GM12878 (cell line): ENCODE results near the gene SPNS1. TPM values are rescaled to one million over a fixed set of nuclear protein-coding genes. Genes with fewer than 3 reads are reported as not detected.
A peak's percentile ranks its signal among the peaks of the same experiment; 100 is the strongest.

Experiments used
- CEBPB ChIP-seq, 2 experiments: fragments of 150-350 bp in 1 of 2; IDR thresholded peaks; 2 replicates each; pipeline ENCODE4 v1.6.1; 2012 to 2014; ENCODE audit warnings: low read depth in 2 of 2, low read length in 2 of 2, borderline replicate concordance in 1 of 2, inconsistent platforms in 1 of 2
- CHD1 ChIP-seq: IDR thresholded peaks from 2 replicates; pipeline ENCODE4 v1.6.1; 2012; ENCODE audit warnings: low read depth, low read length, improper control_type of control experiment
- CTCF ChIP-seq, 3 experiments: IDR thresholded peaks in 2 of 3; conservative IDR thresholded peaks in 1 of 3; 2 replicates each; pipeline ENCODE4 v1.5.1; 2011; ENCODE audit warnings: low read depth in 3 of 3, low read length in 3 of 3, mild to moderate bottlenecking in 3 of 3, control low read depth in 2 of 3, moderate library complexity in 2 of 3, inconsistent platforms in 1 of 3, mixed read lengths in 1 of 3; ENCODE audit not compliant: control insufficient read depth in 2 of 3, insufficient read depth in 1 of 3; ENCODE audit errors: extremely low read depth in 1 of 3
- FOS ChIP-seq: IDR thresholded peaks from 3 replicates; pipeline ENCODE4 v1.6.1; 2011; ENCODE audit warnings: borderline replicate concordance; ENCODE audit not compliant: insufficient read length; ENCODE audit errors: extremely low read depth
- FOXK2 ChIP-seq: fragments of 450-650 bp; IDR thresholded peaks from 2 replicates; pipeline ENCODE4 v1.6.1; 2017; ENCODE audit warnings: mild to moderate bottlenecking, moderate library complexity
- LARP7 ChIP-seq: fragments of 450-650 bp; IDR thresholded peaks from 2 replicates; pipeline ENCODE4 v1.6.1; 2017; ENCODE audit warnings: mild to moderate bottlenecking
- MAX ChIP-seq: IDR thresholded peaks from 2 replicates; pipeline ENCODE4 v1.6.1; 2012; ENCODE audit warnings: low read depth, low read length, improper control_type of control experiment
- MTA2 ChIP-seq: fragments of 450-650 bp; IDR thresholded peaks from 2 replicates; pipeline ENCODE4 v1.6.1; 2016; ENCODE audit warnings: low read depth, mild to moderate bottlenecking, moderate library complexity
- POU2F2 ChIP-seq: IDR thresholded peaks from 3 replicates; pipeline ENCODE4 v1.6.1; 2011; ENCODE audit warnings: low read depth, mild to moderate bottlenecking, low read length, borderline replicate concordance
- RAD21 ChIP-seq: IDR thresholded peaks from 2 replicates; pipeline ENCODE4 v1.6.1; 2011; ENCODE audit warnings: mild to moderate bottlenecking, low read depth, low read length, moderate library complexity; ENCODE audit not compliant: insufficient read depth
- RAD51 ChIP-seq: fragments of 450-650 bp; IDR thresholded peaks from 2 replicates; pipeline ENCODE4 v1.6.1; 2016; ENCODE audit warnings: moderate library complexity, mild to moderate bottlenecking, inconsistent platforms
- RB1 ChIP-seq: fragments of 450-650 bp; formaldehyde crosslinking; IDR thresholded peaks from 2 replicates; pipeline ENCODE4 v1.6.1; 2017; ENCODE audit warnings: mild to moderate bottlenecking, borderline replicate concordance
- RCOR1 ChIP-seq: conservative IDR thresholded peaks from 2 replicates; pipeline ENCODE4 v1.6.1; 2012; ENCODE audit warnings: low read depth, low read length, improper control_type of control experiment
- SKIL ChIP-seq: fragments of 450-650 bp; IDR thresholded peaks from 2 replicates; pipeline ENCODE4 v1.6.1; 2017; ENCODE audit warnings: mild to moderate bottlenecking, low read depth, inconsistent platforms; ENCODE audit not compliant: poor library complexity, severe bottlenecking
- SMAD5 ChIP-seq: IDR thresholded peaks from 2 replicates; pipeline ENCODE4 v1.6.1; 2016; ENCODE audit warnings: antibody characterized with exemption, low read depth
- TBL1XR1 ChIP-seq: IDR thresholded peaks from 2 replicates; pipeline ENCODE4 v1.6.1; 2012; ENCODE audit warnings: low read depth, low read length, improper control_type of control experiment
- ZBED1 ChIP-seq: IDR thresholded peaks from 2 replicates; pipeline ENCODE4 v1.6.1; 2016; ENCODE audit warnings: borderline replicate concordance
- ZBTB11 ChIP-seq: fragments of 450-650 bp; formaldehyde crosslinking; IDR thresholded peaks from 2 replicates; pipeline ENCODE4 v1.5.0; 2022; ENCODE audit warnings: mild to moderate bottlenecking, missing genetic modification characterization
- ZNF622 ChIP-seq: fragments of 450-650 bp; IDR thresholded peaks from 2 replicates; pipeline ENCODE4 v1.6.1; 2017; ENCODE audit warnings: mild to moderate bottlenecking, inconsistent platforms
- polyA plus RNA-seq, 11 experiments: library from polyadenylated mRNA; depleted of rRNA in 4 of 11; unstranded in 6 of 11; stranded (reverse) in 5 of 11; fragments of >200 nt; fragmentation: Nextera tagmentation in 4 of 11; fragmentation: Illumina TruSeq in 1 of 11; extraction: Ambion mirVana in 4 of 11; extraction: Trizol in 1 of 11; gene quantifications; 1 replicate in 1 of 11; 2 replicates in 10 of 11; pipeline versions ENCODE4 v1.2.1 to v1.2.3, GENCODE V29; 2011 to 2016; ENCODE audit warnings: inconsistent platforms in 2 of 11, missing spikeins in 2 of 11, low read depth in 1 of 11
- total RNA-seq, 4 experiments: library from RNA; depleted of rRNA in 3 of 4; stranded (reverse); fragments of >200 nt in 3 of 4; fragmentation: Illumina TruSeq in 1 of 4; extraction: Trizol in 1 of 4; gene quantifications; 2 replicates each; pipeline versions ENCODE4 v1.2.1 to v1.2.3, GENCODE V29; 2013 to 2021
- TF ChIP-seq, protein P1 (sequence below): IDR thresholded peaks from 2 replicates; pipeline ENCODE4 v1.6.1; 2012; ENCODE audit warnings: mild to moderate bottlenecking, low read depth, low read length

The SPNS1 gene
- total and polyA plus RNA-seq, 10 of the 15 experiments (the other 5 are each of a cell fraction or from before 2014, with no cell fraction given) = 0.16 to 37.6 (median 12.0) TPM

DNA sequence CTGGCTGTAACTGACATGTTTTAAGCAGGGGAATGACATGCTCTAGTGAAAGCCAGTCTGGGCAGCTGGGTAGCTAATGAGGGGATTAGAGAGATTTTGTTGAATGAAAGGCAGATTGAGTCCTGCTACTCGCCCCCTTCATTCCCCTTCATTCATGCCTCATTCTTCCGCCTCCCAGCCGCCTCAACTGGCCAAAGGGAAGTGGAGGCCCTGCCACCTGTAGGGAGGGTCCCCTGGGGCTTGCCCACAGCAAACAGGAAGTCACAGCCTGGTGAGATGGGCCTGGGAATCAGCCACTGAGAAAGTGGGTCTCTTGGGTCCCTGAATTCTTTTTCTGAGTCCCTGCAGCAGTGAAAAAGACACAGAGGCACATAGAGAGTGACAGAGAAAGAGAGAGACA lies 43.9 kb upstream of the SPNS1 start (continued):
- TF ChIP-seq ZBTB11 (CRISPR knock-in tag) = no peak
- TF ChIP-seq MAX = peak; percentile 34; the same call in 1 of the 2 replicates
- no peak for TF ChIP-seq RAD21
- no peak; the same call in 1 of the 2 replicates for TF ChIP-seq RAD51
- TF ChIP-seq ZNF622 = no peak
- no peak for TF ChIP-seq CEBPB (IDR thresholded peaks at IDR 0.05; ENCODE audit: borderline replicate concordance in 1 of 2, low read depth in 2 of 2, low read length in 2 of 2)
- TF ChIP-seq, protein P1, sequence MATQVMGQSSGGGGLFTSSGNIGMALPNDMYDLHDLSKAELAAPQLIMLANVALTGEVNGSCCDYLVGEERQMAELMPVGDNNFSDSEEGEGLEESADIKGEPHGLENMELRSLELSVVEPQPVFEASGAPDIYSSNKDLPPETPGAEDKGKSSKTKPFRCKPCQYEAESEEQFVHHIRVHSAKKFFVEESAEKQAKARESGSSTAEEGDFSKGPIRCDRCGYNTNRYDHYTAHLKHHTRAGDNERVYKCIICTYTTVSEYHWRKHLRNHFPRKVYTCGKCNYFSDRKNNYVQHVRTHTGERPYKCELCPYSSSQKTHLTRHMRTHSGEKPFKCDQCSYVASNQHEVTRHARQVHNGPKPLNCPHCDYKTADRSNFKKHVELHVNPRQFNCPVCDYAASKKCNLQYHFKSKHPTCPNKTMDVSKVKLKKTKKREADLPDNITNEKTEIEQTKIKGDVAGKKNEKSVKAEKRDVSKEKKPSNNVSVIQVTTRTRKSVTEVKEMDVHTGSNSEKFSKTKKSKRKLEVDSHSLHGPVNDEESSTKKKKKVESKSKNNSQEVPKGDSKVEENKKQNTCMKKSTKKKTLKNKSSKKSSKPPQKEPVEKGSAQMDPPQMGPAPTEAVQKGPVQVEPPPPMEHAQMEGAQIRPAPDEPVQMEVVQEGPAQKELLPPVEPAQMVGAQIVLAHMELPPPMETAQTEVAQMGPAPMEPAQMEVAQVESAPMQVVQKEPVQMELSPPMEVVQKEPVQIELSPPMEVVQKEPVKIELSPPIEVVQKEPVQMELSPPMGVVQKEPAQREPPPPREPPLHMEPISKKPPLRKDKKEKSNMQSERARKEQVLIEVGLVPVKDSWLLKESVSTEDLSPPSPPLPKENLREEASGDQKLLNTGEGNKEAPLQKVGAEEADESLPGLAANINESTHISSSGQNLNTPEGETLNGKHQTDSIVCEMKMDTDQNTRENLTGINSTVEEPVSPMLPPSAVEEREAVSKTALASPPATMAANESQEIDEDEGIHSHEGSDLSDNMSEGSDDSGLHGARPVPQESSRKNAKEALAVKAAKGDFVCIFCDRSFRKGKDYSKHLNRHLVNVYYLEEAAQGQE = no peak
- peak; percentile 36 for TF ChIP-seq SKIL
- no peak for TF ChIP-seq SMAD5
- TF ChIP-seq CHD1 = no peak
- TF ChIP-seq POU2F2 = 0 out of 3 replicates have a peak, but pooled peaks have one; percentile 22
- TF ChIP-seq FOXK2 = no peak
- no peak for TF ChIP-seq RCOR1
- 0 out of 2 replicates have a peak, but pooled peaks have one; percentile 41 for TF ChIP-seq RB1
- no peak for TF ChIP-seq FOS
- no peak for TF ChIP-seq ZBED1
- peak; percentile 67 for TF ChIP-seq MTA2
- TF ChIP-seq CTCF (IDR thresholded peaks at IDR 0.05 in 2 of 3, conservative IDR thresholded peaks at IDR 0.05 in 1 of 3; ENCODE audit: control insufficient read depth in 2 of 3, extremely low read depth in 1 of 3, insufficient read depth in 1 of 3, low read depth in 3 of 3, low read length in 3 of 3) = no peak
- no peak for TF ChIP-seq TBL1XR1
- no peak for TF ChIP-seq LARP7
